ENCODE data around the gene CYP3A7.
"Not testable (repeated sequence)": the region's sequence is repeated elsewhere in the genome, so short reads cannot be mapped to it uniquely, and the experiment has no call there.

CYP3A7 gene

DNA sequence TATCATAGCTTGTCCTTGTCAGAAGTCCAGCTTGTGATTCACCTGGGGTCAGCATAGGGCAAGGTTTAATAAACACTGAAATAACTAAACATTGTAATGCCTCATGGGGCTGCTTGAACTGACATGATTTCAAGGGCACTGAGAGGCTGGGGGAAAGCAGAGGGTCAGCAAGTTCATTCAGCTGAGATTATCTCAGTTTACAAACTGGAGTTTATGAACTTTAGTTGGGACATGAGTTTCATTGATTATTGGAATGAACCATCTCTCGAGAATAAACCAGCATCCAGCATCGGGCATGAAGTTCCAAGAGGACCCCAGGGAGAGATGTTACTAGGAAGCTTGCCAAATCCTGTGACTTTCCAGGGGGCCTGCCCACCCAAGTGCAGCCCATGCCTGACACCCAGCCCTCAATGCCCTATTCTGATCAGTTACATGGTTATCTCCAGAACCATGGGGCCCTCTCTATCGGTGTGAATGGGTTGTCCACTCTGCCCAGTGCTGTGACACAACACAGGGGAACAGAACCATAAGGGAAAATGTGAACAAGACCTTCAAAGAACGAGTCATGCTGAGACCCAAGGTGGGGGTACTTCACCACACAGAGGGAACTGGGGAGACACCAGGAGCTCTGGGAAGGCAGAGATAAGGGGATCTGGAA is 7.9 kb upstream of the CYP3A7 start:
- no peak for DNase-seq (ENCODE audit: low read depth in 2 of 2)

DNA sequence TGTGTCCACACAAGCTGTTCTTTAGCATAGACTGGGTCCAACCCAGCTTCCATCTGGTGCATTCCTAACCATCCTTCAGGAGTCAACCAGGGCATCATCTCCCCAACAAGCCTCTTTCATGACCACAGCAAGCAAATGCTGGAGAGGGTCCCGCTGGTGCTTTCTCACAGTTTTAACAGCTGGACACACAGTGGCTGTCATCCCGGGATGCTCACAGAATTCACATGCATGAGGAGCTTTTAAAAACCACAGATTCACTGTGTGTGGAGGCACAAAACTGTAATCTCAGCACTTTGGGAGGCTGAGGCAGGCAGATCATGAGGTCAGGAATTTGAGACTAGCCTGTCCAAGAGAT is 6.4 kb upstream of the CYP3A7 start:
- DNase-seq (ENCODE audit: low read depth in 2 of 2) = no peak

DNA sequence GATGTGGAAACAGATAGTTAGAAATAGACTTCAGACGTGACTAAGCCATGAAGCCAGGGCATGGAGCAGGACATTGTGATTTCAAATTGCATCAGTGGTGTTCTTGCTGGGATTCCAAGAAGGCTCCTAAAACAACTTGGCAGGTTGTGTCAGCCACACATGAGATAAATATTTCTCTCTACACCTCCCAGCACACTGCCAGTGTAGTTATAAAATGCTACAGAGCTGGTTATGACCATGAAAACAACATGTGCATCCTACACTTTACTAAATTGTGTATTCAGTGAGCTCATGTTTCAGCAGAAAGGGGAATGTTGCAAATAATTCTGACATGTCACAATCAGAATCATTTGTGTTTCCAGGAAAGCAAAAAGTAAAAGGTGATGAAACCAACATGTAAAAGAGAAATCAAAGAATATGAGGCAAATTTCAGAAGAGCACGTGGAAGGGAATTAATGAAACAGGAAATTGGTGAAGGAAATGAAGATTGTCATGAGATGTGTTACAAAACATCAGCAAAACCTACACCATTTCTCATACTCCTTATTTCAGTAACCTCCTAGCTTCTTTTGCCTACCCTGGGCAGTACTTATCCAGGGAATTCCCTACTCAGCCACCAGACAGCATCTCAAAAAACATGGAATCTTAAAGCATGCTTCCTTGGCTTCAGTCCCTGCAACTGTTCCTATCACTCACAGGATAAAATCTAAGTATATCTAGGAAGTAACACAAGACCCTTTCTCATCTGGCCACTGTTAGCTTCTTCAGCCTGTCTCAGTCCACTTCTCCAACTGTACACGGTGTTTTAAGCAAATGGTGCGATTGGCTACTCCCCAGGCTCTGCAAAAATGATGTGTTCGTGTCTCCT is 5.8 kb upstream of the CYP3A7 start:
- DNase-seq (ENCODE audit: low read depth in 2 of 2) = no peak

DNA sequence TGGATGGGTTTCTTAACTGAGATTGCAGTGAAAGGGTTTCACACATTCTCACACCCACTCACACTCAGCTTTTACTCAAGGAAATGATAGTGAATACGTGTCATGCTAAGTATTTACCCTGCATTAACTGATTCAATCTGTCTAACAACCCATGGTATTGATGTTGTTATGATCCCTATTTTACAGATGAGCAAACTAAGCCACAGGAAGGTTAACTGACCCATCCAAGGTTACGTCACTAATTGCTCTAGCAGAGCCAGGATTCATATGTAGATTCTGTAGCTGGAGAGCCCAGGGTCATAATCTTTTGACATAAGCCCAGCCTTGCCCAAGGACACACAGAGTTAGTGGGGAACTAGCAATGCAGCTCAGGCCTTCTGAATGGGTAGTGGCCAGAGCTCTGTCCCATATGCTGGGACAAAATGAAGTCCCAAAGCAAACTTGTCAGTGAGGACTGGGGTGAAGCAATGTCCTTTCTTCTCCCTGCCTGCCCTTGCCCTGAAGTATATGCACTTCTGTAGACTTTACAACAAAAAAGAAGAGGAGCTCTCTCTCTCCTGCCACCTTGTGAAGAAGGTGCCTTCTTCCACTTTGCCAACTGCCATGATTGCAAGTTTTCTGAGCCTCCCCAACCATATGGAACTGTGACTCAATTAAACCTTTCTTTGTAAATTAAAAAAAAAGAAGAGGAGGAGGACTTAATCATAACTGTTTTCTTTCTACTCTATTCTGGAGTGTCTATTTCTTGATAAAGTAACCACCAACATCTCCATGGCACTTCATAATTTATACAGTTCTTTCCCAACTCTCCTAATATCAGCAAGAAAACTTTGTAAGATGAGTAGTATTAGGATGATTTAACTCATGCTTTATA is 4.9 kb upstream of the CYP3A7 start:
- DNase-seq (ENCODE audit: low read depth in 2 of 2) = no peak

DNA sequence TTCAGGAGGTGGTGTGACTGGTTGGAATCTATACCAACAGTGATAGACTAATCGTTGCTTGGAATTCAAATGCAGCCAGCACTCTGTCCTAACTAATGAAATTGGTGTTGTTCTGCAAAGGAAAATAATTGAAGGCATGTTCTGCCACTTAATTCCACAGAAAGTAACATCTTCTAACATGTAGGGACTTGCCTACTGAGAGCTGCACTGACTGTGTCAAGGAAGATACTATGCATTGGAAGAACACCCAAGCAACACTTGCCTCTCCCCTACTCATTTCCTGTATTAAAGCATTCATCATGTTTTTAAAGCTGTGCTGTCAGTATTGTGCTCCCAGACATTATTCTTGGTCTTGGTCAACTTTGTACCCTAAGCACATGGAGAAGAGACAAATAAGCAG is 2.7 kb upstream of the CYP3A7 start:
- DNase-seq (ENCODE audit: low read depth in 2 of 2) = no peak

DNA sequence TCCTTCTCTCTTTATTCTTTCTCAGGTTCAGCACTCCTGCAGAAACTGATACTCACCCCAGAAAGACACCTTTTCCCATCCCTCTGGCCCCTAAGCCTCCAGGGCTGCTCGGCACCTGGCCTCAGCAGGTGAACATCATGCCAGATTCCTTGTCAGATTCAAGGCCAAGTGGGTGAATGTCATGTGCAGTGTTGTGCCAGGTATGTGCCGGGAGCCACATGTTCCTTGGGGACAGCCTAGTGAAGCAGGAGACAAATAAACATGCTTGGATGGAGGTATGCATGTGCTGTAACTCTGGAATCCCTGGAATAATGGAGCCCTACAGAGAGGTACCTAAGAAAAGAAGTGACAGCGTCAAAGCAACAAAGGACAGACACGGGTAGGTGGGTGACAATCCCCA is 1.7 kb upstream of the CYP3A7 start:
- not testable (repeated sequence) for DNase-seq (ENCODE audit: low read depth in 2 of 2)

DNA sequence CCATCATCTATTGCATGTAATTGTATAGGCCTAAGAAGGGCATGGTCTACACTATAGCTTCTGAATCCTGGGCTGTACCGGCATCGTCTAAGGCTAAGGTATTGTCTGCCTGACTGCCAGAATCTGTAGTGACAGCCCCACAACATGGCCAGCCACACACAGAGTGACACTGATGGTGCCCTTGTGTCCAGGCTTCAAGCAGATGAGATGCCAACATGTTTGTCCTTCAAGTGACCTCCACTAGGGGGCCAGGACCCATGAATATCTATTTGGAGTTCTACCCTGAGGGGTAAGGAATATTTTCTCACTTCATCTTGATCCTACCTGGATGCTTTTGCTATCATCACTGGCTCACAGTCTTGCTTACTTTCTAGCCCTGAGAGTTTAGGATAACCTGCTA is 1.5 kb downstream of the CYP3A7 start:
- no peak for DNase-seq (ENCODE audit: low read depth in 2 of 2)

DNA sequence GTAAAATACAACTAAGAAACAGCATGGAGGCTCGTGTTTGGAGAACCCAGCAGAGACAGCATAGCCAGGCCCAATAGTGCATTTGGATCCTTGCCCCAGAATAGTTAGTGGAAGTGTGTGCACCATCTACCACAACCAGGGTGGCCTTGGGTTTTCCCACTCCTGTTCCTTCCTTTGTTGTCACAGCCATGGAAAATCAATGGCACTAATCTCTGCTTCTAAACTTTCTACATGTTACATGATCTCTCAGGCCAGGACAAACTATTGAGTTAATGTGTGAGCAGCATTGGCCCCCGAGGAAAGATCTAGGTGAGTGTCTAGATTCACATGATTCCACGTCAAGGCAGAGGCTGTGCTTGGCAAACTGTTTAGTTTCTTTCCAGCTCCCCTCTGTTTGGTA is 2.0 kb downstream of the CYP3A7 start:
- no peak for DNase-seq (ENCODE audit: low read depth in 2 of 2)

DNA sequence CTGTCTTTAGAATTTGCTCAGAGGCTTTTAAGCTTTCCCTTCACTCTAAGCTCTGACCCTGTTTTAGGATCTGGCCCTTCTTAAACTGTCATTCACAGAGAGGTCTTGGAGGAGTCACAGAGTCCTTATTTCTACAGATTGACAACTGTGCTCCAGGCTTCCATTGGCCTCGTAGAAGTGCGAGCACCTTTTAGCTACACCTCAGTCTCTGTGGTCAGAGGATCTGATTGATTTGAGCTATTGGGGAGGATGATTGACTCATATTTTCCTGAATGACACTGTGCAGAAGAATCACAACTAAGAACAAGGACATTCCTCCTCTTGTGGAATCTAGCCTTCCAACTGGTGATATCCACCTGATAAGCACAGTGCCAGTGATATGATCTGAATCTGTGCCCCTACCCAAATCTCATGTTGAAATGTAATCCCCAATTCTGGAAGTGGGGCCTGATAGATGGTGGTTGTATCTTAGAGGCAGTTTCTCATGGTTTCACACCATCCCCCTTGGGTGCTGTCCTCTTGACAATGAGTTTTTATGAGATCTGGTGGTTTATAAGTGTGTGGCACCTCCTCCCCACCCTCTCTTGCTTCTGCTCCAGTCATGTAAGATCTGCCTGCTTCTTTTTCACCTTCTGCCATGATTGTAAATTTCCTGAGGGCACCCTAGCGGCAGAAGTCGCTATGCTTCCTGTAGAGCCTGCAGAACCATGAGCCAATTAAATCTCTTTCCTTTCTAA is 3.2 kb downstream of the CYP3A7 start:
- DNase-seq (ENCODE audit: low read depth in 2 of 2) = no peak

DNA sequence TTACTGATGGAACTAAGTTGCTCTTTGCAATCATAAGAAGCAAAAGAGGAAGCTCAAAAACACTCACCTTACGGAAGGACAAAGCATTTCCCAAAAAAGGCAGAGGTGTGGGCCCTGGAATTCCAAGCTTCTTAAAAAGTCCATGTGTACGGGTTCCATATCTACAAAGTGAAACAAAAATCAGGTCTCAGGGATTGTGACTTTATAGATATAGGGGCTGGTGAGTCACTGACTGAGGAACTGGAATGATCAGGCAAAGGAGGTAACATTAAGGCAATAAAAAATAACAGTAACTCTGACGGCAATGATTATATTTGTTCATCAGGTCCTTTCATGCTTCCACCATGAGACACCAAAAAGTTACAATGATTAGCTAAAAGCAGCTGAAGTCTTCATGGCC is 4.0 kb downstream of the CYP3A7 start:
- no peak for DNase-seq (ENCODE audit: low read depth in 2 of 2)

DNA sequence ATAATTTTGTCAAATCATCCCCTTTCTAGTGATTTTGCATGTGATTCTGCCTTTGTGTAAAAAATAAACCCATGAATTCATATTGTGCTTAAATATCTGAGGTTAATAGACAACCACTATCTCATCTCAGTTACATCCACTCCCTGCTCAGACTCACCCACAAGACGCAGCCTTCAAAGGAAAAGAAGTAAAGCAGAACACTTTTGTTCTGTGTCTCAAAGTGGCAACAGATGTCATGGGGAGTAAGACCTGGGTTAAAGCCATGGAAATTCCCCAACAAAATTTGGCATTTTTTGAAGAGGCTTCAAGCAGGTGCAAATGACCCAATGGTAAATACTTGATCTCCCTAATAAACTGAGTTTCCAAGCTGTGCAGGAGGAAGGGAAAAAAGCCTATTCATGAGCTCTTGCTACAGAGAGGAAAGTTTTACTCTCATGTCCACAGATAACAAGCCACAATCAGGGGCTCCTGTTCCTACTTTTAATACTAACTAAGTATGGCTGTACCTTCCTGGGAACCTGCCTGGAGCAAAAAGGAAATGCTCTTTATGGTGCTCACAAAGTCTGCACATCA is 4.7 kb downstream of the CYP3A7 start:
- no peak for DNase-seq (ENCODE audit: low read depth in 2 of 2)

DNA sequence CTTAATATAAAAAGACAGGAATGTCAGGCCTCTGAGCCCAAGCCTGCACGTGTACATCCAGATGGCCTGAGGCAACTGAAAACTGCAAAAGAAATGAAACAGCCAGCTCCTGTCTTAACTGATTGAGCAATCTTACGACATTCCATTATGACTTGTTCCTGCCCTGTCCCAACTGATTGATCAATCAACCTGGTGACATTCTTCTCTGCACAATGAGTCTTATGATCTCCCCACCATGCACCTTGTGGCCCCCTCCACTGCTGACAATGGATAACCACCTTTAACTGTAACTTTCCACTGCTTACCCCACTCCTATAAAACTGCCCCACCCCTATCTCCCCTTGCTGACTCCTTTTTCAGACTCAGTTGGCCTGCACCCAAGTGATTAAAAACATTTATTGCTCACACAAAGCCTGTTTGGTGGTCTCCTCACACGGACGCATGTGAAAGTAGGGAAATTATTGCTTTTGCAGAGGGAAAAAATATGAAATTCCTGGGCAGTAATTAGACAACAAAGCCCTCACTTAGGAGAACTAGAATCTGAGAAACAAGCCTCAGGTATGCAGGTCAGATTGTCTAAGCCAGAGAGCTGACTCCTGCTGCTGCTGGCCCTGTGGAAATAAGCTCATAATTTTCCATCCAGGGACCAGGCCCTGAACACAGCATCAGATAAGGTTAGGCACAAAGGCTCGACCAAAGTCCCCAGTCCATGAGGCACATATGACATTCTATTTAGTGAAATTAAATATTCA is 5.3 kb downstream of the CYP3A7 start:
- DNase-seq (ENCODE audit: low read depth in 2 of 2) = no peak

DNA sequence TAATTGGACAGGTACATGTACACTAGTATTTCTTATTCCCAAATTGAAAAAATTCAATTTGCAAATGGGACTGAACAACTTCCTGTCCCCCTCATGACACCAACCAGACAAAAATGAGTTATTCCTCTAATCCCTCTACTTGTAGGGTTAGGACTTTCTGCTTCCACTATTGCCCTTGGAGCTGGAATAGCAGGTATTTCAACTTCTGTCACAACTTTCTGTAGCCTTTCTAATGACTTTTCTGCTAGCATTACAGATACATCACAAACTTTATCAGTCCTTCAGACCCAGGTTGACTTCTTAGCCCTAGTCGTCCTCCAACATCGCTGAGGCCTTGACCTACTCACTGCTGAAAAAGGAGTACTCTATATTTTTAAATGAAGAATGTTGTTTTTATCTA is 6.4 kb downstream of the CYP3A7 start:
- DNase-seq (ENCODE audit: low read depth in 2 of 2) = no peak

DNA sequence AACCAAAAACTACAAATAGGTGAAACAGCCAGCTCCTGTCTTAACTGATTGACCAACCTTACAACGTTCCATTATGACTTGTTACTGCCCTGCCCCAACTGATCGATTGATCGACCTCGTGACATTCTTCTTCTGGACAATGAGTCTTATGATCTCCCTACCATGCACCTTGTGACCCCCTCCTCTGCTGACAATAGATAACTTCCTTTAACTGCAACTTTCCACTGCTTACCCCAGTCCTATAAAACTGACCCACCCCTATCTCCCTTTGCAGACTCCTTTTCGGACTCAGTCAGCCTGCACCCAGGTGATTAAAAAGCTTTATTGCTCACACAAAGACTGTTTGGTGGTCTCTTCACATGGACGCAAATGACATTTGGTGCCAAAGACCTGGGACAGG is 11.8 kb downstream of the CYP3A7 start:
- not testable (repeated sequence) for DNase-seq (ENCODE audit: low read depth in 2 of 2)

DNA sequence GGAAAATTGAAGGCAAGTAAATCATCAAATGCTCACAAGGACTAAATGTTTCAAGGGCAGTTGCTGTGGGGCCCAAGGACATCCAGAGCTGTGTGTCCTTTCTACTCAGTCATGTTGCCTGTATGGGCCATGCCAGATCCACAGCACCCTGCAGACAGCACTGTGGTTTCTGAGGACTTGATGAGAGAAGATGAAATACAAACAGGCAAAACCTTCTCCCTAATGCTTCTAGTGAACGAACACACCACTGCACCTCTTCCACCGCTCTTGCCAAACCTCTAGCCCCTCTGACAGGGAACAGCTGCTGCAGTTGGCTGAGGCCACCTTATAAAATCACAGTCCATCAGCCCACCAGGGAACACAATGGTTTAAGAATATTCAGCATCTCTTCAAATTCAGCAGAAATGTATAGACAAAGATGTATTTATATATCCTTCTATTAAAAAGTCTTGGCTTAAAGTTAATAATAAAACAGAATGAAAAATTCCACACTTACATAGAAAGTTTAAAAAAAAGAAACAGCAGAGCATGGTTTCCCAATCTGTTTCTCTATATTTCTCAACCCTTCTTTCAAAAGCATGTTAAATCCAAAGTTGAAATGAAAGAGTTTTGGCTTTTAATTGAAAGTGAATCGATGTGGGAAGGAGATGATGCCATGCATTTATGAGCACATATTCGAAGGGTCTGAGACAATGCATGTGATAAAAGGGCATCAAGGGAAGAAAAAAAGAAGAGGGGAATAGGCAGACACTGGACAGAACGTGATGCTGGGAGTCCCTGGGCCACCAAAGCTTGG is 14.0 kb downstream of the CYP3A7 start:
- no peak for DNase-seq (ENCODE audit: low read depth in 2 of 2)

DNA sequence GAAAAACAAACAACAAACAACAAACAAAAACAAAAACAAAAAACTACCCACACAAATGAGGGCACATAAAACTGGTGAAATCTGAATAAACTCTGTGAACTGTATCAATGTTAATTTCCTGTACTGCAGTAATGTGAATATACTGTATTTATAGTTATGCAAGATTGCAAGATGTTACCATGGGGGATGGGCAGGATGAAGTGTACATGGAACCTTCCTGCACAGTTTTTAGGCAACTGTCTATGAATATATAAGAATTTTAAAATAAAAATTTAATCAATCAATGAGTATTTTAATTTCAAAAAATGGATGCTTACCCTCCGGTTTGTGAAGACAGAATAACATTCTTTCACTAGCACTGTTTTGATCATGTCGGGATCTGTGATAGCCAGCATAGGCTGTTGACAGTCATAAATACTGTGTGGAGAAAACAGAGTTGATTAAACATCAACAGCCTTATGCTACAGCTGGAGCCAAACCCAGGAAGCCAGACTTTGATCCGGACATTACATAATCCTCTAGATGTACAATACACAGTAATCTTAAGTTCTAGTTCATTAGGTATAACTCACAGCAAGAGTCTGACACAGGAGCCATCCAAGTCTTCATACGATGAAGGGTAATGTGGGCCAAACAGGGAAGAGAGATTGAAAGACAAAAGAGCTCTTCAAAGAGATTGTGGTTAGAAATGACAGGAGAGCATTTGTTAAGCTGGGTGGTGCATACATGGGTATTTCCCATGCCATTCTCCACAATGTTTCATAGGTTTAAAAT is 14.8 kb downstream of the CYP3A7 start:
- no peak for DNase-seq (ENCODE audit: low read depth in 2 of 2)

DNA sequence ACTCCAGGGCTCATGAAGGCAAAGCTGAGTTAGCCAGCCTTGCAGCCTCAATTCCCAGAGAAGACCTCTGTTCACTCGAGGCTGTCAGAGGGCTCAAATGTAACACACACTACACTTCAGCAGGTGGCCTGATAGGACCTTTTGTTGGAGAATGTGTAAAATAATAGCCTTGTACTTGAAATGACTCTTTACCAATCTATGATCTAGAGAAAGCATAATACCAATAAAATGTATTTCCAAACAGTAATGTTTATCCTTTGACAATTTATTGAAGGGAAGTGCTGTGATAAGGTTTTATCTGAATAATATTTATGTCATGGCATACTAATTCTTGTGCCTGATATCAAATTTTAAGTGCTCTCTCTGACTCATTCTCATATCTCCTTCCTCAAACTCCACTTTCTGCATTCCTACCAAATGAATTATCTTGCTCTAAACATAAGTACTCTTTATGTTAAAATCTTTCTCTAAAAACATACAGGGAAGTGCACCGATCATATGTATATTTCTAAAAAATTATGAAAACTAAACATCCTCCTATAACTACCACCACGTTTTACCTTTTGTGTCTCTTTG is 20.9 kb downstream of the CYP3A7 start:
- DNase-seq (ENCODE audit: low read depth in 2 of 2) = no peak

DNA sequence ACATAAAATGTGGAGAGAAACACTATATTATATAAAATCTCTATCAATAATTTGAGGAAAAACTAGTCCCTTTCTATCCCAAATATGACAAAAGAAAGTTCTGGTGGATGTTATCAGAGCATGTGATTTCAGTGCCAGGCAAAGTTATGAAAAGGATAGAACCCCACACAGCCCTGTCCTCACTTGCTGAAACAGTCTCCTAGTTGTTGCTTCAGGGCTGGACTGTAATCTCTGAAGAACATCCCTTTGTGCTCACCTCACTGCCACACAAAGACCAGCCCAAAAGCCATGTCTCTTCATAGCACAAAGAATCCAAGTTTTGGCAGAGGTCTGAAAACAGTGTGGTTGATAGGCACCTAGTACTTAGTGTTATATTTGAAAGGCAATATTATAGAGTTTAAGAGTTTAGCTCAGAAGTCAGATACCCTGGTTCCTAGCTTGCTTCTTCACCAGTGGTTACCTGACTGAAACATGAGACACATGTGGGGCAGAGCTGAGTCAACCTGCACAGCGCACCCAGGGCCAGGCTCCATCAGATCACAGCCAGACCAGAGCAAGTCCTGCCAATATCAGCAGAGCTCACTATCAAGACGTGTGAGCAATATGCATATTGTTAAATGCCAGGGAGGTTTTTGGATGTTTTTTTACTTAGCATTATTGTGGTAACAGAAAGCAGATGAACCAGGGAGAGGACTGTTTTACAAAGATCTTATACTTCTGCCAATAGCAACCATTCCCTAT is 25.0 kb downstream of the CYP3A7 start:
- DNase-seq (ENCODE audit: low read depth in 2 of 2) = no peak

All from stimulated activated CD8-positive, alpha-beta memory T cell treated with anti-CD3 and anti-CD28 coated beads, Interleukin-2, amount 100 ng/mL, for 1 hour (primary cell).